ENCODE results near the gene INAVA. TPM values are rescaled to one million over a fixed set of nuclear protein-coding genes. Genes with fewer than 3 reads are reported as not detected.

The INAVA gene
- total and polyA plus RNA-seq, 2 of the 13 experiments (the other 11 are each of a cell fraction or from before 2014, with no cell fraction given), result 6.0 to 13.5 TPM

- BruUV-seq (replicated peaks), result no TSS peak
- intact Hi-C loops (cut with micrococcal nuclease; ENCODE audit: unreplicated experiment), result no loop called here
- no peak overlapping the region for H3K27ac ChIP-seq (ENCODE audit: extremely low read length, insufficient read depth, low read length)
Observed at GRCh38 chr1:200922406-200922805, 27.7 kb downstream of the INAVA start.

More at GRCh38 chr1:200922406-200922805, 27.7 kb downstream of the INAVA start:
- H3K36me3 ChIP-seq (replicated peaks in 1 of 2; ENCODE audit: control insufficient read depth in 1 of 2, insufficient read depth in 2 of 2, low read length in 2 of 2), result no peaks in the 10 kb centered on the region
- no peak overlapping the region for H3K9ac ChIP-seq (ENCODE audit: insufficient read depth, low read depth, low read length)
- H3K4me2 ChIP-seq (ENCODE audit: low read depth, low read length), result no peak overlapping the region
- TF ChIP-seq RFXANK (CRISPR knock-in tag; IDR thresholded peaks at IDR 0.05) (no peak), ZBTB7B (CRISPR knock-in tag; IDR thresholded peaks at IDR 0.05) (no peak), EEA1 (CRISPR knock-in tag; IDR thresholded peaks at IDR 0.05; ENCODE audit: borderline replicate concordance) (no peak), PHF20 (CRISPR knock-in tag; IDR thresholded peaks at IDR 0.05) (no peak), ATM (IDR thresholded peaks at IDR 0.05; ENCODE audit: borderline replicate concordance) (no peak), KDM3A (CRISPR knock-in tag; IDR thresholded peaks at IDR 0.05; ENCODE audit: low read depth) (no peak), ZNF543 (CRISPR knock-in tag; IDR thresholded peaks at IDR 0.05) (no peak), SP5 (CRISPR knock-in tag; IDR thresholded peaks at IDR 0.05; ENCODE audit: borderline replicate concordance, low read depth) (no peak), RFX5 (IDR thresholded peaks at IDR 0.05; ENCODE audit: low read depth, low read length) (no peak), ZIK1 (CRISPR knock-in tag; IDR thresholded peaks at IDR 0.05; ENCODE audit: borderline replicate concordance, low read depth) (no peak), RXRB (CRISPR knock-in tag; IDR thresholded peaks at IDR 0.05; ENCODE audit: borderline replicate concordance) (no peak)
- TF ChIP-seq, protein P1, sequence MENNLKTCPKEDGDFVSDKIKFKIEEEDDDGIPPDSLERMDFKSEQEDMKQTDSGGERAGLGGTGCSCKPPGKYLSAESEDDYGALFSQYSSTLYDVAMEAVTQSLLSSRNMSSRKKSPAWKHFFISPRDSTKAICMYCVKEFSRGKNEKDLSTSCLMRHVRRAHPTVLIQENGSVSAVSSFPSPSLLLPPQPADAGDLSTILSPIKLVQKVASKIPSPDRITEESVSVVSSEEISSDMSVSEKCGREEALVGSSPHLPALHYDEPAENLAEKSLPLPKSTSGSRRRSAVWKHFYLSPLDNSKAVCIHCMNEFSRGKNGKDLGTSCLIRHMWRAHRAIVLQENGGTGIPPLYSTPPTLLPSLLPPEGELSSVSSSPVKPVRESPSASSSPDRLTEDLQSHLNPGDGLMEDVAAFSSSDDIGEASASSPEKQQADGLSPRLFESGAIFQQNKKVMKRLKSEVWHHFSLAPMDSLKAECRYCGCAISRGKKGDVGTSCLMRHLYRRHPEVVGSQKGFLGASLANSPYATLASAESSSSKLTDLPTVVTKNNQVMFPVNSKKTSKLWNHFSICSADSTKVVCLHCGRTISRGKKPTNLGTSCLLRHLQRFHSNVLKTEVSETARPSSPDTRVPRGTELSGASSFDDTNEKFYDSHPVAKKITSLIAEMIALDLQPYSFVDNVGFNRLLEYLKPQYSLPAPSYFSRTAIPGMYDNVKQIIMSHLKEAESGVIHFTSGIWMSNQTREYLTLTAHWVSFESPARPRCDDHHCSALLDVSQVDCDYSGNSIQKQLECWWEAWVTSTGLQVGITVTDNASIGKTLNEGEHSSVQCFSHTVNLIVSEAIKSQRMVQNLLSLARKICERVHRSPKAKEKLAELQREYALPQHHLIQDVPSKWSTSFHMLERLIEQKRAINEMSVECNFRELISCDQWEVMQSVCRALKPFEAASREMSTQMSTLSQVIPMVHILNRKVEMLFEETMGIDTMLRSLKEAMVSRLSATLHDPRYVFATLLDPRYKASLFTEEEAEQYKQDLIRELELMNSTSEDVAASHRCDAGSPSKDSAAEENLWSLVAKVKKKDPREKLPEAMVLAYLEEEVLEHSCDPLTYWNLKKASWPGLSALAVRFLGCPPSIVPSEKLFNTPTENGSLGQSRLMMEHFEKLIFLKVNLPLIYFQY (CRISPR knock-in tag; IDR thresholded peaks at IDR 0.05; ENCODE audit: borderline replicate concordance), result no peak
- TF ChIP-seq, protein P2, sequence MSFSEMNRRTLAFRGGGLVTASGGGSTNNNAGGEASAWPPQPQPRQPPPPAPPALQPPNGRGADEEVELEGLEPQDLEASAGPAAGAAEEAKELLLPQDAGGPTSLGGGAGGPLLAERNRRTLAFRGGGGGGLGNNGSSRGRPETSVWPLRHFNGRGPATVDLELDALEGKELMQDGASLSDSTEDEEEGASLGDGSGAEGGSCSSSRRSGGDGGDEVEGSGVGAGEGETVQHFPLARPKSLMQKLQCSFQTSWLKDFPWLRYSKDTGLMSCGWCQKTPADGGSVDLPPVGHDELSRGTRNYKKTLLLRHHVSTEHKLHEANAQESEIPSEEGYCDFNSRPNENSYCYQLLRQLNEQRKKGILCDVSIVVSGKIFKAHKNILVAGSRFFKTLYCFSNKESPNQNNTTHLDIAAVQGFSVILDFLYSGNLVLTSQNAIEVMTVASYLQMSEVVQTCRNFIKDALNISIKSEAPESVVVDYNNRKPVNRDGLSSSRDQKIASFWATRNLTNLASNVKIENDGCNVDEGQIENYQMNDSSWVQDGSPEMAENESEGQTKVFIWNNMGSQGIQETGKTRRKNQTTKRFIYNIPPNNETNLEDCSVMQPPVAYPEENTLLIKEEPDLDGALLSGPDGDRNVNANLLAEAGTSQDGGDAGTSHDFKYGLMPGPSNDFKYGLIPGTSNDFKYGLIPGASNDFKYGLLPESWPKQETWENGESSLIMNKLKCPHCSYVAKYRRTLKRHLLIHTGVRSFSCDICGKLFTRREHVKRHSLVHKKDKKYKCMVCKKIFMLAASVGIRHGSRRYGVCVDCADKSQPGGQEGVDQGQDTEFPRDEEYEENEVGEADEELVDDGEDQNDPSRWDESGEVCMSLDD (CRISPR knock-in tag; IDR thresholded peaks at IDR 0.05; ENCODE audit: borderline replicate concordance), result no peak
- TF ChIP-seq, protein P3, sequence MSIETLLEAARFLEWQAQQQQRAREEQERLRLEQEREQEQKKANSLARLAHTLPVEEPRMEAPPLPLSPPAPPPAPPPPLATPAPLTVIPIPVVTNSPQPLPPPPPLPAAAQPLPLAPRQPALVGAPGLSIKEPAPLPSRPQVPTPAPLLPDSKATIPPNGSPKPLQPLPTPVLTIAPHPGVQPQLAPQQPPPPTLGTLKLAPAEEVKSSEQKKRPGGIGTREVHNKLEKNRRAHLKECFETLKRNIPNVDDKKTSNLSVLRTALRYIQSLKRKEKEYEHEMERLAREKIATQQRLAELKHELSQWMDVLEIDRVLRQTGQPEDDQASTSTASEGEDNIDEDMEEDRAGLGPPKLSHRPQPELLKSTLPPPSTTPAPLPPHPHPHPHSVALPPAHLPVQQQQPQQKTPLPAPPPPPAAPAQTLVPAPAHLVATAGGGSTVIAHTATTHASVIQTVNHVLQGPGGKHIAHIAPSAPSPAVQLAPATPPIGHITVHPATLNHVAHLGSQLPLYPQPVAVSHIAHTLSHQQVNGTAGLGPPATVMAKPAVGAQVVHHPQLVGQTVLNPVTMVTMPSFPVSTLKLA (IDR thresholded peaks at IDR 0.05), result no peak
- FAIRE-seq (no peak), DNase-seq (ENCODE audit: low spot score) (no peak), ATAC-seq (no peak)
- POLR2A ChIA-PET, result no interaction called here
- 78% methylated on average over 2 of the region's 2 CpGs for WGBS (ENCODE audit: low lambda C conversion rate)
- no peaks in the 10 kb centered on the region for H3K9me3 ChIP-seq (ENCODE audit: low read length)
- peaks cover 33% of the 10 kb centered on the region for H3K4me1 ChIP-seq (ENCODE audit: insufficient read depth, low read length)
- no peaks in the 10 kb centered on the region for H4K20me1 ChIP-seq (ENCODE audit: insufficient read depth, low read length)
- no peak overlapping the region for H2AFZ ChIP-seq (ENCODE audit: low read length)
- in situ Hi-C loops (cut with HindIII; ENCODE audit: extremely low pct_ligation_motif_present, low pct_unique_long_range_greater_than_20kb), result no loop called here
- H3K27me3 ChIP-seq (ENCODE audit: control insufficient read depth in 1 of 2, insufficient read depth in 2 of 2, low read length in 2 of 2), result no peaks in the 10 kb centered on the region
- no peak overlapping the region for H3K4me3 ChIP-seq (replicated peaks in 1 of 3; ENCODE audit: insufficient read depth in 1 of 3, low read depth in 2 of 3, low read length in 3 of 3)
- CTCF ChIA-PET (ENCODE audit: low intra/inter-chr PET ratio, low total read pairs), result no interaction called here
- no peaks in the 10 kb centered on the region for H3K79me2 ChIP-seq (ENCODE audit: insufficient read depth, low read length)
